Measurements from ENCODE around the gene UBR4. TPM values are rescaled to one million over a fixed set of nuclear protein-coding genes. Genes with fewer than 3 reads are reported as not detected.

The UBR4 gene
- total and polyA plus RNA-seq, 2 of the 8 experiments (the other 6 are each of a cell fraction or from before 2014, with no cell fraction given): 139 to 152 TPM

GRCh38 chr1:19073311-19074186 lies 136.5 kb downstream of the UBR4 start (continued):
- no peak for TF ChIP-seq GTF2F1 (IDR thresholded peaks at IDR 0.05; ENCODE audit: borderline replicate concordance, low read depth, low read length)
- no peak for TF ChIP-seq TCF12 (IDR thresholded peaks at IDR 0.05; ENCODE audit: low read depth, low read length)
